HL-60 (cell line): ENCODE measurements around the gene NHEJ1.

ENCODE experiments used
- CTCF ChIP-seq: IDR thresholded peaks from one replicate; pipeline ENCODE4 v1.5.1; 2011; ENCODE audit warnings: low read length, control low read depth, inconsistent platforms; ENCODE audit not compliant: insufficient read depth
- GABPA ChIP-seq: IDR thresholded peaks from 2 replicates; pipeline ENCODE4 v1.6.1; 2012; ENCODE audit warnings: low read depth

- no peak for TF ChIP-seq CTCF
- no peak for TF ChIP-seq GABPA
These were observed 17.1 kb upstream of the NHEJ1 start, which contains the start of gene RETREG2 for GRCh38 chr2:219177552-219178376.
